ENCODE results near the gene PPIA. TPM values are rescaled to one million over a fixed set of nuclear protein-coding genes. Genes with fewer than 3 reads are reported as not detected.
"Not testable (repeated sequence)": the region's sequence is repeated elsewhere in the genome, so short reads cannot be mapped to it uniquely, and the experiment has no call there.

The PPIA gene
- total RNA-seq, 1 experiment from 2014 or later: 2,409 TPM

DNA sequence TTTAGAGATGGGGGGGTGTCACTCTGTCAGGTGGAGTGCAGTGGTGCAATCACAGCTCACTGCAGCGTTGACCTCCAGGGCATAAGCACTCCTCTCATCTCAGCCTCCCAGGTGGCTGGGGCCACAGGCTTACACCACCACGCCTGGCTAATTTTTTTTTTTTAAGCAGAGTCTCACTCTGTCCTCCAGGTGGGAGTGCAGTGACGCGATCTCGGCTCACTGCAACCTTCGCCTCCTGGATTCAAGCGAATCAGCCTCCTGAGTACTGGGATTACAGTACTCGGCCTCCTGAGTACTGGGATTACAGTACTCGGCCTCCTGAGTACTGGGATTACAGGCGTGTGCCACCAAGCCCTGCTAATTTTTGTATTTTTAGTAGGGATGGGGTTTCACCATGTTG, 23.6 kb upstream of the PPIA start:
- Histone ChIP-seq H3K79me2 (ENCODE audit: insufficient read depth, low read length) (no peaks in the 10 kb centered on the region), H2AK5ac (ENCODE audit: insufficient read length, low read length) (no peak overlapping the region), H2BK5ac (ENCODE audit: insufficient read length, low read length) (no peak overlapping the region), H2BK20ac (ENCODE audit: low read depth, low read length, poor library complexity, severe bottlenecking) (no peak overlapping the region), H4K91ac (ENCODE audit: insufficient read length, low read depth, low read length) (no peak overlapping the region), H3K9me3 (ENCODE audit: control insufficient read depth, low read depth, low read length) (no peaks in the 10 kb centered on the region), H2BK120ac (ENCODE audit: low read depth, low read length, poor library complexity, severe bottlenecking) (no peak overlapping the region), H3K79me1 (ENCODE audit: insufficient read depth, low read depth, low read length, poor library complexity, severe bottlenecking) (no peaks in the 10 kb centered on the region), H3K18ac (ENCODE audit: insufficient read length, low read depth, low read length) (no peak overlapping the region), H3K27me3 (ENCODE audit: insufficient read depth, low read length) (no peaks in the 10 kb centered on the region), H3K27ac (ENCODE audit: insufficient read length, low read depth, low read length) (no peak overlapping the region), H2AFZ (ENCODE audit: low read length) (no peak overlapping the region), H3K4ac (ENCODE audit: low read depth, low read length) (no peak overlapping the region), H3K4me1 (ENCODE audit: insufficient read depth, low read length) (no peaks in the 10 kb centered on the region), H3K23me2 (ENCODE audit: insufficient read length, low read depth, low read length, poor library complexity, severe bottlenecking) (no peaks in the 10 kb centered on the region), H3K9ac (ENCODE audit: extremely low read depth, insufficient read length, low read length) (no peak overlapping the region), H3K56ac (ENCODE audit: insufficient read length, low read depth, low read length) (no peak overlapping the region), H4K5ac (ENCODE audit: insufficient read length, low read depth, low read length) (no peak overlapping the region), H3K14ac (ENCODE audit: insufficient read depth, low read length) (no peak overlapping the region), H3K4me2 (ENCODE audit: insufficient read depth, insufficient read length, low read length) (no peak overlapping the region), H4K8ac (replicated peaks; ENCODE audit: insufficient read length, low read depth, low read length) (no peak overlapping the region), H3K23ac (ENCODE audit: insufficient read length, low read depth, low read length) (no peak overlapping the region), H2BK15ac (ENCODE audit: low read depth, low read length) (no peak overlapping the region), H3T11ph (ENCODE audit: low read length) (no peak overlapping the region), H4K20me1 (ENCODE audit: control insufficient read depth, insufficient read depth, insufficient read length) (no peaks in the 10 kb centered on the region), H2BK12ac (ENCODE audit: insufficient read length, low read depth, low read length) (no peak overlapping the region)
- DNase-seq: peak; percentile 56
- Mint-ChIP-seq H3K27ac (no peak overlapping the region), H3K4me1 (peaks cover 11 to 12% of the 10 kb centered on the region in 2 experiments), H3K9me3 (peaks cover 0 to 4% of the 10 kb centered on the region in 2 experiments; a peak in 1 of 5 replicates), H3K4me3 (no peak overlapping the region), H3K27me3 (ENCODE audit: low read depth) (peaks cover 8% of the 10 kb centered on the region), H3K36me3 (ENCODE audit: insufficient read depth in 1 of 3, low read depth in 3 of 3) (peaks cover under 1 to 15% (median 14%) of the 10 kb centered on the region in 3 experiments; a peak in 6 of 7 replicates)
- WGBS (ENCODE audit: extremely low coverage, insufficient read length, low lambda C conversion rate): no CpG with 5 or more reads among the region's 10 CpGs
- TF ChIP-seq, protein P1, sequence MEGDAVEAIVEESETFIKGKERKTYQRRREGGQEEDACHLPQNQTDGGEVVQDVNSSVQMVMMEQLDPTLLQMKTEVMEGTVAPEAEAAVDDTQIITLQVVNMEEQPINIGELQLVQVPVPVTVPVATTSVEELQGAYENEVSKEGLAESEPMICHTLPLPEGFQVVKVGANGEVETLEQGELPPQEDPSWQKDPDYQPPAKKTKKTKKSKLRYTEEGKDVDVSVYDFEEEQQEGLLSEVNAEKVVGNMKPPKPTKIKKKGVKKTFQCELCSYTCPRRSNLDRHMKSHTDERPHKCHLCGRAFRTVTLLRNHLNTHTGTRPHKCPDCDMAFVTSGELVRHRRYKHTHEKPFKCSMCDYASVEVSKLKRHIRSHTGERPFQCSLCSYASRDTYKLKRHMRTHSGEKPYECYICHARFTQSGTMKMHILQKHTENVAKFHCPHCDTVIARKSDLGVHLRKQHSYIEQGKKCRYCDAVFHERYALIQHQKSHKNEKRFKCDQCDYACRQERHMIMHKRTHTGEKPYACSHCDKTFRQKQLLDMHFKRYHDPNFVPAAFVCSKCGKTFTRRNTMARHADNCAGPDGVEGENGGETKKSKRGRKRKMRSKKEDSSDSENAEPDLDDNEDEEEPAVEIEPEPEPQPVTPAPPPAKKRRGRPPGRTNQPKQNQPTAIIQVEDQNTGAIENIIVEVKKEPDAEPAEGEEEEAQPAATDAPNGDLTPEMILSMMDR (conservative IDR thresholded peaks at IDR 0.05): peak; percentile 48; the same call in 2 of the 3 replicates

DNA sequence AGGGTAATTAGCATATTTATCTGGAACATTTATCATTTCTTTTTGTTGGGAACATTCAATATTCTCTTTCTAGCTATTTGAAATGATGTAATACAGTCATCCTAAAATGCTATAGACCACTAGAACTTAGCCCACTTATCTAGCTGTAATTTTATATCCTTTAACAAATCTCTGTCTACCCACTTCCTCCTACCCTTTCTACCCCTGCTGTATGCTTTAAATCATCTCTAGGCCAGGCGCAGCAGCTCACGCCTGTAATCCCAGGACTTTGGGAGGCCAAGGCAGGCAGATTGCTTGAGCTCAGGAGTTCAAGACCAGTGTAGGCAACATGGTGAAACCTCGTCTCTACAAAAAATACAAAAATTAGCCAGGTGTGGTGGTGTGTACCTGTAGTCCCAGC, 22.0 kb upstream of the PPIA start:
- not testable (repeated sequence) for H2BK15ac ChIP-seq (ENCODE audit: low read depth, low read length); H3K9me3 Mint-ChIP-seq; H3K4me1 Mint-ChIP-seq; H4K91ac ChIP-seq (ENCODE audit: insufficient read length, low read depth, low read length); H3K79me2 ChIP-seq (ENCODE audit: insufficient read depth, low read length); H3K27me3 Mint-ChIP-seq (ENCODE audit: low read depth); H2BK12ac ChIP-seq (ENCODE audit: insufficient read length, low read depth, low read length); H3K4me1 ChIP-seq (ENCODE audit: insufficient read depth, low read length); H3K4me3 Mint-ChIP-seq; H3K9ac ChIP-seq (ENCODE audit: extremely low read depth, insufficient read length, low read length); H3K23me2 ChIP-seq (ENCODE audit: insufficient read length, low read depth, low read length, poor library complexity, severe bottlenecking); DNase-seq; H3K27ac ChIP-seq (ENCODE audit: insufficient read length, low read depth, low read length); H4K5ac ChIP-seq (ENCODE audit: insufficient read length, low read depth, low read length); H3K14ac ChIP-seq (ENCODE audit: insufficient read depth, low read length); H3K27ac Mint-ChIP-seq; H2AK5ac ChIP-seq (ENCODE audit: insufficient read length, low read length); H2BK120ac ChIP-seq (ENCODE audit: low read depth, low read length, poor library complexity, severe bottlenecking); H3K79me1 ChIP-seq (ENCODE audit: insufficient read depth, low read depth, low read length, poor library complexity, severe bottlenecking); H3K18ac ChIP-seq (ENCODE audit: insufficient read length, low read depth, low read length); H3K23ac ChIP-seq (ENCODE audit: insufficient read length, low read depth, low read length); H3K4ac ChIP-seq (ENCODE audit: low read depth, low read length); H4K20me1 ChIP-seq (ENCODE audit: control insufficient read depth, insufficient read depth, insufficient read length); H3K4me2 ChIP-seq (ENCODE audit: insufficient read depth, insufficient read length, low read length); H2BK20ac ChIP-seq (ENCODE audit: low read depth, low read length, poor library complexity, severe bottlenecking); H3K9me3 ChIP-seq (ENCODE audit: control insufficient read depth, low read depth, low read length); H4K8ac ChIP-seq (replicated peaks; ENCODE audit: insufficient read length, low read depth, low read length); H2BK5ac ChIP-seq (ENCODE audit: insufficient read length, low read length); H3T11ph ChIP-seq (ENCODE audit: low read length); H2AFZ ChIP-seq (ENCODE audit: low read length); H3K27me3 ChIP-seq (ENCODE audit: insufficient read depth, low read length); H3K56ac ChIP-seq (ENCODE audit: insufficient read length, low read depth, low read length); H3K36me3 Mint-ChIP-seq (ENCODE audit: insufficient read depth in 1 of 3, low read depth in 3 of 3)
- WGBS (ENCODE audit: extremely low coverage, insufficient read length, low lambda C conversion rate): no CpG with 5 or more reads among the region's 3 CpGs

Data from H9 (cell line).